ENCODE results near the gene DGCR8.
"Not testable (repeated sequence)": the region's sequence is repeated elsewhere in the genome, so short reads cannot be mapped to it uniquely, and the experiment has no call there.

DNA sequence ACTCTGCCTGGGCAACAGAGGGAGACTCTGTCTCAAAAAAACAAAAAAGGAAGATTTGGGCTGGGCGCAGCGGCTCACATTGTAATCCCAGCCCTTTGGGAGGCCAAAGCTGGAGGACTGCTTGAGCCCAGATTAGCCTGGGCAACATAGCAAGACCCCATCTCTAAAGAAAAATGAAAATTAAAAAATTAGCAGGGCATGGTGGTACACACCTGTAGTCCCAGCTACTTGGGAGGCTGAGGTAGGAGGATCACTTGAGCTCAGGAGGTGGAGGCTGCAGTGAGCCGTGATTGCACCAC is 12.7 kb upstream of the DGCR8 start:
- TF ChIP-seq, protein P1, sequence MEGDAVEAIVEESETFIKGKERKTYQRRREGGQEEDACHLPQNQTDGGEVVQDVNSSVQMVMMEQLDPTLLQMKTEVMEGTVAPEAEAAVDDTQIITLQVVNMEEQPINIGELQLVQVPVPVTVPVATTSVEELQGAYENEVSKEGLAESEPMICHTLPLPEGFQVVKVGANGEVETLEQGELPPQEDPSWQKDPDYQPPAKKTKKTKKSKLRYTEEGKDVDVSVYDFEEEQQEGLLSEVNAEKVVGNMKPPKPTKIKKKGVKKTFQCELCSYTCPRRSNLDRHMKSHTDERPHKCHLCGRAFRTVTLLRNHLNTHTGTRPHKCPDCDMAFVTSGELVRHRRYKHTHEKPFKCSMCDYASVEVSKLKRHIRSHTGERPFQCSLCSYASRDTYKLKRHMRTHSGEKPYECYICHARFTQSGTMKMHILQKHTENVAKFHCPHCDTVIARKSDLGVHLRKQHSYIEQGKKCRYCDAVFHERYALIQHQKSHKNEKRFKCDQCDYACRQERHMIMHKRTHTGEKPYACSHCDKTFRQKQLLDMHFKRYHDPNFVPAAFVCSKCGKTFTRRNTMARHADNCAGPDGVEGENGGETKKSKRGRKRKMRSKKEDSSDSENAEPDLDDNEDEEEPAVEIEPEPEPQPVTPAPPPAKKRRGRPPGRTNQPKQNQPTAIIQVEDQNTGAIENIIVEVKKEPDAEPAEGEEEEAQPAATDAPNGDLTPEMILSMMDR (IDR thresholded peaks at IDR 0.05), result not testable (repeated sequence)
- not testable (repeated sequence) for TF ChIP-seq POLR2A (IDR thresholded peaks at IDR 0.05)

All from esophagus squamous epithelium (tissue), 4 donors.